ENCODE data around the gene SBK2.
"Not testable (repeated sequence)": the region's sequence is repeated elsewhere in the genome, so short reads cannot be mapped to it uniquely, and the experiment has no call there.

SBK2 gene

GRCh38 chr19:55503502-55504251 is 33.3 kb downstream of the SBK2 start:
- peak; percentile 87 to 92 for DNase-seq (ENCODE audit: low read depth in 1 of 2, low spot score in 1 of 2)

GRCh38 chr19:55503157-55503501 is 33.8 kb downstream of the SBK2 start:
- no peak for DNase-seq (ENCODE audit: low read depth in 1 of 2, low spot score in 1 of 2)

- no peak for DNase-seq (ENCODE audit: low read depth in 1 of 2, low spot score in 1 of 2)
Measured at GRCh38 chr19:55502197-55502952, 34.6 kb downstream of the SBK2 start.

DNA sequence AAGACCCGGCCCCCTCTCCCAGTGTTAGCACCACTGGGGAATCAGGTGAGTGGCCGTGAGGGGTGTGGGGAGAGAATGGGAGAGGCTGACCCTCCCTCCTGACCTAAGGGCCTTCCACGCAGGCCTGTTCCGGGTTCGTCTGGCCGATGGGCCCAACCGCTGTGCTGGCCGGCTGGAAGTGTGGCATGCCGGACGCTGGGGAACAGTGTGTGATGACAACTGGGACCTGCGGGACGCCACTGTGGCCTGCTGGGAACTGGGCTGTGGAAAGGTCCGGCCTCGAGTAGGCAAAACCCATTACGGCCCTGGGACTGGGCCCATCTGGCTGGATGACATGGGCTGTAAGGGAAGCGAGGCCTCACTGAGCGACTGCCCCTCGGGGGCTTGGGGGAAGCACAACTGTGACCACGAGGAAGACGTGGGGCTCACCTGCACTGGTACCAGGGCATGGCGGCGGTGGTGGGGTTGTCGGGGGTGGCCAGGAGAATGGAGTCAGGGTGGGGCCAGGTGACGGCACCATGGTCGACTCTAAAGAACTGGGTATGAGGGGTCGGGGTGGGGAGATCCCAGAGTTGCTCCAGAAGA is 36.5 kb downstream of the SBK2 start:
- no peak for DNase-seq (ENCODE audit: low read depth in 1 of 2, low spot score in 1 of 2)

DNA sequence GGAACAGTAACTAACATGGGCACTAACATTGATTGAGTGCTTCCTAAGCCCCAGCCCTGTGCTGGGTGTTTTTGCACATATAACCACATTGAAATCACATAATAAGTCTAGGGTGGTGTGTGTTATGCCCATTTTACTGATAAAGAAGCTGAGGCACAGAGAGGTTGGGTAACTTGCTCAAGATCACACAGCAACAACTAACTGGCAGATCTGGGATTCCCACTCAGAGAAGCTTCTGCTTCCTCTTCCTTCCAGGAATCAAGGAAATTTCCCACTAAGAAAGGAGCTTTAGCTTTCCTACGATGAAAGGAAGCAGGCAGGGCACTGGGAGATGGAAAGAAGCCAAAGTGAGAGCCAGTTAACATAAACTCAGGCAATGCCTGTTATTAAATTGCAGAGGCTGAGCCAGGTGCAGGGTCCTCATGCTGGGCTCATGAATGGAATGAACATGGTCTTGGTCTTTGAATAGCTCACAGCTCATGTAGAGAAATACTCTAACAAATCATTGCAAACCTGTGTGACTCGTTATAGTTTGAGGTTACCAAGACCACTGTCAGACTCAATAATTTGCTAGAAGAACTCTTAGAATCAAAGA is 38.6 kb downstream of the SBK2 start:
- no peak for DNase-seq (ENCODE audit: low read depth in 1 of 2, low spot score in 1 of 2)

GRCh38 chr19:55497763-55498162 is 39.2 kb downstream of the SBK2 start:
- DNase-seq (ENCODE audit: low read depth in 1 of 2, low spot score in 1 of 2): no peak

DNA sequence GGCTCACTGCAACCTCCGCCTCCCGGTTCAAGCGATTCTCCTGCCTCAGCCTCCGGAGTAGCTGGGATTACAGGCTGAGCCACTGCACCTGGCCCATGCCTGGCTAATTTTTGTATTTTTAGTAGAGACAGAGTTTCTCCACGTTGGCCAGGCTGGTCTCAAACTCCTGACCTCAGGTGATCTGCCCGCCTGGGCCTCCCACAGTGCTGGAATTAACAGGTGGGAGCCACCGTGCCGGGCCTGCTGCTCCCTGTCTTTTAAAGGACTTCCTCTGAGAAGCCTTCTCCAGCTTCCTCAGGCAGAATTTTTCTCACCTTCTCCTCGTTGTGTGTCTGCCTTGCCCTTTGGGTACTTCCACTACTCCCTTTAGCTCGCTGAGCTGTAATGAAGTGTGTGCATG is 40.1 kb downstream of the SBK2 start:
- not testable (repeated sequence) for DNase-seq (ENCODE audit: low read depth in 1 of 2, low spot score in 1 of 2)

GRCh38 chr19:55495646-55496349 is 41.1 kb downstream of the SBK2 start:
- no peak for DNase-seq (ENCODE audit: low read depth in 1 of 2, low spot score in 1 of 2)

- no peak for DNase-seq (ENCODE audit: low read depth in 1 of 2, low spot score in 1 of 2)
Measured at GRCh38 chr19:55494172-55494761, 42.7 kb downstream of the SBK2 start.

- DNase-seq (ENCODE audit: low read depth in 1 of 2, low spot score in 1 of 2): no peak
Measured at GRCh38 chr19:55493645-55494171, 43.2 kb downstream of the SBK2 start.

DNA sequence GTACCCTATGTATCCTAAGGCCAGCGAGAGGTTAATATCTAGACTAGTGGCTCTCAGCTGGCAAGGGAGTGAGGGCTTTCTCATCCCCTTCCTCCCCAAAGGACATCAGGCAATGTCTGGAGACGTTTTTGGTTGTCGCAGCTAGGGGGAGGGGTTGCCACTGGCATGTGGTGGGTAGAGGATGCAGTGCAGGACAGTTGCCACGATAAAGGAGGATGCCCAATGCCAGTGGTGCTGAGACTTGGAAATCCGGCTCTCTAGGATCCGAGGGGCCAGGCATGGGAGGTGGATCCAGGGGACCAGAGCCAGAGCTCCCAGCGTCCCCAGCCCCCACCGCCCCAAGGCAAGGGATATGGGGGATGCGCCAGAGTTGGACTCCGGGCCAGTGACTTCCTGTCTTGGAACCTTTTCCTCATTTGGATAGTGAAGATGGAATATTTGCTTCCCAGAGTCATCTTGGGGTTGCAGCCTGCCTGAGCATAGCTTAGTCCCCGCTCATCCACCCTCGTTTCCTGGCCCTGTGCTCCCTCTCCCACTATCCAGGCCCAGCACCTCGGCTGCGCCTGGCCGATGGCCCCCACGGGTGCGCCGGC is 43.8 kb downstream of the SBK2 start:
- no peak for DNase-seq (ENCODE audit: low read depth in 1 of 2, low spot score in 1 of 2)

DNA sequence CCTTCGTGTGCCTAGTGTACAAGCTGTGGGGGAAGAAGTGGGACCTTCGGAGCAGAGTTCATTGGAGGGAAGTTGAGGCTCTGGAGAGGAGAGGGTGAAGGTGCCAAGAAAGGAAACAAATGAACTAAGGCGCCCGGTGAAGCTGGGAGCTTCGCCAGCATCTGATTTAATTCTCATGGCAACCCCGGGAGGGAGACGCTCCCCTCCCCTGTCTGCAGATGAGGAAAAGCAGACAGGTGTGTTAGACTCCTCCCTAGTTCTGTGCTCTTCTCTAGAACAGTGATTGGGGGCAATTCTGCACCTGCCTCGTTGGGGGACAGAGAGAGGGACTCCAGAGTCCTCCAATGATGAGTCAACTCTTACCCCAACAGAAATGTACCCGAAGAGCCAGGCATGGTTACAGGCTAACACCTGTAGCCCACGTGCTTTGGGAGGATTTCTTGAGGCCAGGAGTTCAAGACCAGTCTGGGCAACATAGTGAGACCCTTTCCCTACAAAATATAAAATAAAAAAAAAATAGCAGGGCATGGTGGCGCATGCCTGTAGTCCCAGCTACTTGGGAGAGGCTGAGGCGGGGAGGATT is 44.5 kb downstream of the SBK2 start:
- no peak for DNase-seq (ENCODE audit: low read depth in 1 of 2, low spot score in 1 of 2)

DNA sequence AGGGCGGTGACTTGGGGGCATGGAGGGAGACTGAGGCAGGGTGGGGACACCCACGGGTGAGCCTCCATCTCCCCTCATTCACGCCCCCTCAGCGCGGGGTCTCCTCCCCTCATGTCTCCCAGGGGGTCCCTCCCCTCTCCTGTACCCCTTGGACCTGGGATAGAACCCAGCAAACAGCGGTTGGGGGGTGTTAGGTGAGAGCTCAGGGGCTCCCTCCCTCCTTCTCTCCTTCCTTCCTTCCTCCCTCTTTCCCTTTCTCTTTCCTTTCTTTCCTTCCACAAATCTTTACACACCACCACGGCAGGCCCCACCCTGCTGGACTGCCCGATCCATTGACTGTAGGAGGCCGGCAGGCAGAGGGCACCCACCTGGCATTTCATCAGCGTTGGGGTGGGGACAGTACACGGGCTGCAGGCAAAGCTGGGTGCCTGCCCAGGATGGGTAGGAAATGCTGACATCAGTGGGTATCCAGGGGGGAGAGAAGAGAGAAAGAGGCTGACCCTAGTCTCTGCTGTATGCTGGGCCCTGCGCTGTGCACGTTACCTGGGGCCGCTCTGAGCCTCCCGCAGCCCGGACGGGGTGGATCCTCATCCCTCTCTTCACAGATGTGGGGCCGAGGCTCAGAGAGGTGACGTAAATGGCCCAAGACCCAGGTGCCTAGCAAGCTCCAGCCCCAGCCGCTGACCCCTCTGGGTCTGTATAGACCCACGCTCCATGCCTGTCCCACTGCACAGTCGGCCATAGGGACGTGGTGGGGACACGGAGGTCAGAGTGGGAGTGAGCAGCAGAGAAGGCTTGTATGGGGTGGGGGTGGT is 45.2 kb downstream of the SBK2 start:
- DNase-seq (ENCODE audit: low read depth in 1 of 2, low spot score in 1 of 2): no peak

GRCh38 chr19:55490478-55491432 is 46.2 kb downstream of the SBK2 start:
- no peak for DNase-seq (ENCODE audit: low read depth in 1 of 2, low spot score in 1 of 2)

DNA sequence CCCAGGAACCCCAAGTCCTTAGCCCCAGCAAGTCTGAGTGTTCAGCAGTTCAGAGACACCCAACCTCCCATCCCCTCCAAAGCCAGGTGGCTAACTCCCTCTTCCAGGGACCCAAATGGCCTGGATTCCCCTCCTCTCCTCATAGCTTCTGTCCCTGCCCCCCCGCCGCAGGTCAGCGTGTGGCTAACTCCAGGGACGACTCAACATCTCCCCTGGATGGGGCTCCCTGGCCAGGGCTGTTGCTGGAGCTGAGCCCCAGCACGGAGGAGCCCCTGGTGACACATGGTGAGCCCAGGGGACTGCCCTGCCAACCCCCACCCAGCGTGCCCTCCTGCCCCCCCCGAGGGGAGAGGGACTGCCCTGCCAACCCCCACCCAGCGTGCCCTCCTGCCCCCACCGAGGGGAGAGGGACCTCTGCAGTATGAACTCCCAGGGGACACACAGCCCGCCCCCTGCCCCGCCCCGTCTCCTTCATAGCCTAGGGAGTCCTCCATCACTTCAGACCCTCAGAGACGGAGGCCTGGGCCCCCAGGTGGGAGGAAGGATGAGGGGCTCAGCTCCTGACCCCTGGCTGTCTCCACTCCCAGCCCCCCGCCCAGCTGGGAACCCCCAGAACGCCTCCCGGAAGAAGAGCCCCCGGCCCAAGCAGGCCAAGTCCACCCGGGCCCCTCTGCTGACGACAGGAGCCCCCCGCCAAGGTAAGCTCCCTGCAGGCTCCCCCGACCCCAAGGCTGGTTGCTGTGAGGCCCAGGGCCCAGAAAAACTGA is 47.0 kb downstream of the SBK2 start:
- DNase-seq (ENCODE audit: low read depth in 1 of 2, low spot score in 1 of 2): no peak

GRCh38 chr19:55488986-55489710 is 47.8 kb downstream of the SBK2 start:
- no peak for DNase-seq (ENCODE audit: low read depth in 1 of 2, low spot score in 1 of 2)
